T-cell (primary cell): Measurements from ENCODE around the gene SSPN. TPM values are rescaled to one million over a fixed set of nuclear protein-coding genes. Genes with fewer than 3 reads are reported as not detected.

Experiments used
- ATAC-seq, 4 experiments: fragments of 200-7000 bp in 3 of 4; fragments of 150-1000 bp in 1 of 4; cut with Tn5 transposase; replicated peaks in 1 of 4; 1 replicate in 3 of 4; 2 replicates in 1 of 4; pipeline ENCODE4 v1.10.0; 2021; ENCODE audit warnings: moderate library complexity in 3 of 4, mild to moderate bottlenecking in 2 of 4, moderate number of reproducible peaks in 1 of 4
- CTCF ChIA-PET, 2 donors: fragments of 300-600 bp; sonication (Branson Sonifier 250); formaldehyde crosslinking; loops; one replicate each; lab custom pipeline; 2022; ENCODE audit warnings: antibody characterized with exemption in 2 of 2; lab: Charles Lee
- POLR2A ChIA-PET, 2 donors: fragments of 300-600 bp; sonication (Branson Sonifier 250); formaldehyde crosslinking; loops; one replicate each; lab custom pipeline; 2022; ENCODE audit warnings: antibody characterized with exemption in 2 of 2; lab: Charles Lee
- DNase-seq, 35 experiments: peaks; one replicate each; pipeline versions ENCODE4 v3.0.0 to v3.0.0-alpha.2; 2013 to 2023
- H3K27ac ChIP-seq: one replicate; pipeline ENCODE4 v1.5.1; 2013; ENCODE audit warnings: low read length
- H3K27me3 ChIP-seq, 2 experiments: replicated peaks in 1 of 2; 1 replicate in 1 of 2; 2 replicates in 1 of 2; pipeline versions ENCODE4 v1.6.1 to v1.7.0; 2013; ENCODE audit warnings: low read length in 1 of 2, mixed read lengths in 1 of 2; ENCODE audit not compliant: control insufficient read depth in 2 of 2, insufficient read depth in 2 of 2; ENCODE audit errors: extremely low read depth in 1 of 2
- H3K36me3 ChIP-seq, 2 donors: 1 replicate in 1 of 2; 2 replicates in 1 of 2; pipeline versions ENCODE4 v1.6.1 to v1.7.0; 2013; ENCODE audit warnings: low read length in 1 of 2; ENCODE audit not compliant: control insufficient read depth in 2 of 2, insufficient read depth in 1 of 2; ENCODE audit errors: extremely low read depth in 1 of 2
- H3K4me1 ChIP-seq, 2 experiments: 1 replicate in 1 of 2; 2 replicates in 1 of 2; pipeline versions ENCODE4 v1.6.1 to v1.7.0; 2013; ENCODE audit warnings: low read length in 2 of 2, mixed read lengths in 1 of 2; ENCODE audit not compliant: insufficient read depth in 2 of 2, control insufficient read depth in 1 of 2; ENCODE audit errors: extremely low read depth in 1 of 2
- H3K4me3 ChIP-seq, 2 donors: 1 replicate in 1 of 2; 2 replicates in 1 of 2; pipeline versions ENCODE4 v1.5.1 to v1.7.0; 2013; ENCODE audit warnings: mild to moderate bottlenecking in 2 of 2, low read length in 1 of 2, moderate library complexity in 1 of 2; ENCODE audit not compliant: control insufficient read depth in 1 of 2; ENCODE audit errors: extremely low read depth in 1 of 2
- H3K9me3 ChIP-seq: 2 replicates; pipeline ENCODE4 v1.7.0; 2013
- H3K27ac Mint-ChIP-seq, 2 donors: one replicate each; pipeline ENCODE4 v1.8.0; 2020 to 2021; ENCODE audit warnings: mild to moderate bottlenecking in 2 of 2, mixed read lengths in 2 of 2
- H3K27me3 Mint-ChIP-seq, 2 donors: one replicate each; pipeline ENCODE4 v1.8.0; 2021 to 2022; ENCODE audit warnings: mixed read lengths in 2 of 2
- H3K36me3 Mint-ChIP-seq: one replicate; pipeline ENCODE4 v1.8.0; 2021; ENCODE audit warnings: mixed read lengths
- H3K4me1 Mint-ChIP-seq, 3 donors: one replicate each; pipeline ENCODE4 v1.8.0; 2020 to 2022; ENCODE audit warnings: mixed read lengths in 3 of 3, mild to moderate bottlenecking in 1 of 3
- H3K4me3 Mint-ChIP-seq, 3 donors: one replicate each; pipeline ENCODE4 v1.8.0; 2020 to 2022; ENCODE audit warnings: mild to moderate bottlenecking in 3 of 3, mixed read lengths in 3 of 3, moderate library complexity in 3 of 3
- H3K9me3 Mint-ChIP-seq, 3 donors: one replicate each; pipeline ENCODE4 v1.8.0; 2020 to 2022; ENCODE audit warnings: mixed read lengths in 3 of 3
- WGBS: methylation state at CpG from one replicate; pipeline ENCODE4 v1.1.5; 2013; ENCODE audit warnings: missing lambda C conversion rate; ENCODE audit not compliant: insufficient coverage; 5-methylcytosine and 5-hydroxymethylcytosine counted together
- total RNA-seq, 35 experiments: library from RNA in 6 of 35; stranded (reverse) in 6 of 35; fragments of 120-200 nt in 1 of 35; gene quantifications; one replicate each; pipeline versions ENCODE4 v1.2.1 to v1.2.4 and lab custom pipeline; 2013 to 2026

The SSPN gene
- total RNA-seq, 5 donors from 2014 or later (not counting 1 experiment from before 2014, with no cell fraction given) = 0.06 to 0.33 (median 0.15) TPM

GRCh38 chr12:26264215-26264838 lies 69.0 kb downstream of the SSPN start:
- no peaks in the 10 kb centered on the region for H3K27me3 ChIP-seq
- no peaks in the 10 kb centered on the region for H3K9me3 ChIP-seq
- H3K4me1 ChIP-seq = no peaks in the 10 kb centered on the region
- no peak for ATAC-seq
- WGBS = no CpG with 5 or more reads among the region's 2 CpGs
- no peaks in the 10 kb centered on the region for H3K4me1 Mint-ChIP-seq
- no peaks in the 10 kb centered on the region for H3K9me3 Mint-ChIP-seq
- no peaks in the 10 kb centered on the region for H3K36me3 Mint-ChIP-seq
- no peak overlapping the region for H3K27ac ChIP-seq
- POLR2A ChIA-PET = no interaction called here
- CTCF ChIA-PET = no interaction called here
- DNase-seq = no peak
- H3K36me3 ChIP-seq = no peaks in the 10 kb centered on the region
- H3K4me3 Mint-ChIP-seq = no peak overlapping the region
- no peak overlapping the region for H3K27ac Mint-ChIP-seq
- no peak overlapping the region for H3K4me3 ChIP-seq
- H3K27me3 Mint-ChIP-seq = peaks cover 0 to 7% of the 10 kb centered on the region in 2 donors

- DNase-seq = no peak
- Histone ChIP-seq H3K27ac (no peak overlapping the region), H3K4me3 (no peak overlapping the region), H3K36me3 (no peaks in the 10 kb centered on the region), H3K27me3 (no peaks in the 10 kb centered on the region), H3K4me1 (no peaks in the 10 kb centered on the region), H3K9me3 (no peaks in the 10 kb centered on the region)
- CTCF ChIA-PET = no interaction called here
- Mint-ChIP-seq H3K9me3 (no peaks in the 10 kb centered on the region), H3K27ac (no peak overlapping the region), H3K27me3 (peaks cover 0 to 3% of the 10 kb centered on the region in 2 donors), H3K36me3 (no peaks in the 10 kb centered on the region), H3K4me1 (no peaks in the 10 kb centered on the region), H3K4me3 (no peak overlapping the region)
- POLR2A ChIA-PET = no interaction called here
- ATAC-seq = no peak
Measured at GRCh38 chr12:26265606-26266005, 70.2 kb downstream of the SSPN start.

GRCh38 chr12:26266881-26267280 lies 71.5 kb downstream of the SSPN start:
- H3K27me3 Mint-ChIP-seq = peaks cover 0 to 4% of the 10 kb centered on the region in 2 donors
- H3K27ac ChIP-seq = no peak overlapping the region
- no peak overlapping the region for H3K27ac Mint-ChIP-seq
- CTCF ChIA-PET = no interaction called here
- H3K9me3 Mint-ChIP-seq = no peaks in the 10 kb centered on the region
- H3K4me3 ChIP-seq = no peak overlapping the region
- peaks cover 0 to 3% of the 10 kb centered on the region in 2 donors for H3K36me3 ChIP-seq
- no peak overlapping the region for H3K4me3 Mint-ChIP-seq
- ATAC-seq (no peak), DNase-seq (no peak)
- no peaks in the 10 kb centered on the region for H3K27me3 ChIP-seq
- no peaks in the 10 kb centered on the region for H3K36me3 Mint-ChIP-seq
- POLR2A ChIA-PET = no interaction called here
- H3K4me1 ChIP-seq = peaks cover 0 to 2% of the 10 kb centered on the region in 2 experiments
- peaks cover 0 to 7% (median 0%) of the 10 kb centered on the region in 3 donors for H3K4me1 Mint-ChIP-seq
- no peaks in the 10 kb centered on the region for H3K9me3 ChIP-seq

- DNase-seq (no peak), ATAC-seq (no peak)
- H3K4me1 ChIP-seq = peaks cover 0 to 2% of the 10 kb centered on the region in 2 experiments
- Mint-ChIP-seq H3K4me1 (peaks cover 0 to 7% (median 0%) of the 10 kb centered on the region in 3 donors), H3K27me3 (peaks cover under 1 to 4% of the 10 kb centered on the region in 2 donors), H3K36me3 (no peaks in the 10 kb centered on the region), H3K27ac (no peak overlapping the region), H3K9me3 (no peaks in the 10 kb centered on the region), H3K4me3 (no peak overlapping the region)
- CTCF ChIA-PET = no interaction called here
- WGBS = no CpG with 5 or more reads among the region's 2 CpGs
- POLR2A ChIA-PET = no interaction called here
- H3K9me3 ChIP-seq = no peaks in the 10 kb centered on the region
- H3K27me3 ChIP-seq = no peaks in the 10 kb centered on the region
- peaks cover 0 to 4% of the 10 kb centered on the region in 2 donors for H3K36me3 ChIP-seq
- no peak overlapping the region for H3K4me3 ChIP-seq
- no peak overlapping the region for H3K27ac ChIP-seq
Measured at GRCh38 chr12:26268841-26269561, 73.6 kb downstream of the SSPN start.

- H3K27me3 ChIP-seq = no peaks in the 10 kb centered on the region
- no peak overlapping the region for H3K4me3 ChIP-seq
- H3K36me3 Mint-ChIP-seq = no peaks in the 10 kb centered on the region
- ChIA-PET CTCF (no interaction called here), POLR2A (no interaction called here)
- no peak overlapping the region for H3K4me3 Mint-ChIP-seq
- no peak overlapping the region for H3K27ac Mint-ChIP-seq
- peaks cover 0 to 4% of the 10 kb centered on the region in 2 donors for H3K36me3 ChIP-seq
- 100% methylated on average over 5 of the region's 8 CpGs for WGBS
- H3K27ac ChIP-seq = no peak overlapping the region
- no peaks in the 10 kb centered on the region for H3K9me3 ChIP-seq
- DNase-seq (no peak), ATAC-seq (no peak)
- H3K4me1 Mint-ChIP-seq = peaks cover 0 to 7% (median 5%) of the 10 kb centered on the region in 3 donors
- peaks cover 0 to 2% of the 10 kb centered on the region in 2 experiments for H3K4me1 ChIP-seq
- no peaks in the 10 kb centered on the region for H3K9me3 Mint-ChIP-seq
- H3K27me3 Mint-ChIP-seq = peaks cover 2 to 4% of the 10 kb centered on the region in 2 donors
Measured at GRCh38 chr12:26269562-26270284, 74.3 kb downstream of the SSPN start.

GRCh38 chr12:26271024-26271423 lies 75.7 kb downstream of the SSPN start:
- Mint-ChIP-seq H3K27me3 (peaks cover 2 to 4% of the 10 kb centered on the region in 2 donors), H3K4me3 (no peak overlapping the region), H3K36me3 (no peaks in the 10 kb centered on the region), H3K9me3 (no peaks in the 10 kb centered on the region), H3K4me1 (peaks cover 0 to 7% (median 6%) of the 10 kb centered on the region in 3 donors), H3K27ac (no peak overlapping the region)
- Histone ChIP-seq H3K4me1 (peaks cover 0 to 2% of the 10 kb centered on the region in 2 experiments), H3K27ac (no peak overlapping the region), H3K4me3 (no peak overlapping the region), H3K36me3 (peaks cover 0 to 4% of the 10 kb centered on the region in 2 donors), H3K9me3 (no peaks in the 10 kb centered on the region), H3K27me3 (no peaks in the 10 kb centered on the region)
- DNase-seq = no peak
- ChIA-PET CTCF (no interaction called here), POLR2A (no interaction called here)
- no CpG with 5 or more reads among the region's 2 CpGs for WGBS
- ATAC-seq = no peak
